Brain pericyte (primary cell): ENCODE results near the gene SPCS1.
"Not testable (repeated sequence)": the region's sequence is repeated elsewhere in the genome, so short reads cannot be mapped to it uniquely, and the experiment has no call there.

Source experiments
- DNase-seq: peaks from one replicate; pipeline ENCODE4 v3.0.0-alpha.2; 2012; ENCODE audit warnings: low read depth, low spot score

SPCS1 gene

GRCh38 chr3:52705688-52706686 lies at the start of gene SPCS1, which contains the start of gene GLT8D1:
SPCS1 (plus strand) TSS chr3:52706106; CDS start chr3:52706247, 141 bp downstream.
GLT8D1 (minus strand) TSS chr3:52705791; CDS start chr3:52700460, 5,331 bp downstream.
- DNase-seq, result peak; percentile 58

GRCh38 chr3:52660046-52660445 lies 45.9 kb upstream of the SPCS1 start:
- no peak for DNase-seq

DNA sequence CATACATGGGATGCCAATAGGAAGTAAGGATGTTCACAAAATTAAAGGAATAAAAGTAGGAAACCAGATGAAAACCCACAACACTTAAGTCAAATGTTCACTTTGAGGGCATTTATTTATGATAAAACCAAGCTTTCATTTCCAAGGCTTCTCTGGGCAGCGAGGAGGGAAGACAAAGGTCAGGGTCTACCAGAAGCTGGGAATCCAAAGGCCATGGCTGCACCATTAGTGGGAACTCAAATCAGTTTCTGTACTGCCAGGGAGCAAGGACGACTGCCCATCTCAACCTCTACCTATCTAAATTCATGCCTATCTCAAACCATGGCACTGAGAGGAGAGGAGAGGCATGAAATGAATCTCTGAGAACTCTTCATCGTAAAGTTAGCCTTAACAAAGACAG lies 42.8 kb upstream of the SPCS1 start:
- no peak for DNase-seq

DNA sequence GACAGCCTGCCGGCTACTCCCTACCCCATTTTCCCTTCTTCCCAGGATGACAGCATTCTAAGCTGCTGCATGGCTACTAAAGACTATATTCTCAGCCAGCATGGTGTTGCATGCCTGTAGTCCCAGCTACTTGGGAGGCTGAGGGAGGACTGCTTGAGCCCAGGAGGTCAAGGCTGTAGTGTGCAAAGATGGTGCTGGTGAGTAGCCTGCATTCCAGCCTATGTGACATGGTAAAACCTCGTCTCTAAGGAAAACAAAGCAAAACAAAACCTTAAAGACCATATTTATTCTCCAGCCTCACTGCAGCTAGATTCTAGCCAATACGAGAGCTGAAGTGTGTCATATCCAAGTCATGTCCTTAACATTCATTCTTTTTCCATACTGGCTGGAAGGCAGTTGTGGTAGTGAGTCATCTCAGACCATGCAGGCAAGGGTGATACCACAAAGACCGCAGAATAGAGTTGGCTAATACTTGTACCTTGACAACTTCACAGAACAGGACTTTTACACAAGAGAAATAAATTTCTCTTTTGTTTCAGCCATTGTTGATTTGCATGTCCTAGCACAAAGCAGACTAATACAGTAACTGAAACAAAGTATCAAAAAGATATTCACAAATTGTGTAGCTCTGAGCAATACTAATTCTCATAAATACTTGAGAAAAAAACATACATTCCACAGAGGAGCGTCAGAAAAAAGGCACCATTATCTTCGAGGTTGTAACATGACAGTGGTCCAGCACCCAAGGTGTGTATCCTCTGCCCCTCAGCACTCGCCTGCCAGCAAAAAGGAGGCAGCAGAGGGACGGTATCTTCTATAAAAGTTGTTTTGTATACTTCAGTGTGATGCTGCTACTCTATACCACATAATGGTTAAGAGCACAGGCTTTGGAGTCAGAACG lies 35.0 kb upstream of the SPCS1 start:
- DNase-seq, result peak; percentile 97

- no peak for DNase-seq
Observed at GRCh38 chr3:52671676-52672075, 34.2 kb upstream of the SPCS1 start.

DNA sequence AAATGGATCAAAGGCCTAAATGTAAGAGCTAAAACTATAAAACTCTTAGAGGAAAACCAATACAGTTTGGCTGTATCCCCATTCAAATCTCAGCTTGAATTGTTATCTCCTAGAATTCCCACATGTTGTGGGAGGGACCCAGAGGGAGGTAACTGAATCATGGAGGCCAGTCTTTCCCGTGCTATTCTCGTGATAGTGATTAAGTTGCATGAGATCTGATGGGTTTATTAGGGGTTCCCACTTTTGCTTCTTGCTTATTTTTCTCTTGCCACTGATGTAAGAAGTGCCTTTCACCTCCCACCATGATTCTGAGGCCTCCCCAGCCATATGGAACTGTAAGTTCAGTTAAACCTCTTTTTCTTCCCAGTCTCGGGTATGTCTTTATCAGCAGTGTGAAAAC lies 29.7 kb upstream of the SPCS1 start:
- DNase-seq, result not testable (repeated sequence)

DNA sequence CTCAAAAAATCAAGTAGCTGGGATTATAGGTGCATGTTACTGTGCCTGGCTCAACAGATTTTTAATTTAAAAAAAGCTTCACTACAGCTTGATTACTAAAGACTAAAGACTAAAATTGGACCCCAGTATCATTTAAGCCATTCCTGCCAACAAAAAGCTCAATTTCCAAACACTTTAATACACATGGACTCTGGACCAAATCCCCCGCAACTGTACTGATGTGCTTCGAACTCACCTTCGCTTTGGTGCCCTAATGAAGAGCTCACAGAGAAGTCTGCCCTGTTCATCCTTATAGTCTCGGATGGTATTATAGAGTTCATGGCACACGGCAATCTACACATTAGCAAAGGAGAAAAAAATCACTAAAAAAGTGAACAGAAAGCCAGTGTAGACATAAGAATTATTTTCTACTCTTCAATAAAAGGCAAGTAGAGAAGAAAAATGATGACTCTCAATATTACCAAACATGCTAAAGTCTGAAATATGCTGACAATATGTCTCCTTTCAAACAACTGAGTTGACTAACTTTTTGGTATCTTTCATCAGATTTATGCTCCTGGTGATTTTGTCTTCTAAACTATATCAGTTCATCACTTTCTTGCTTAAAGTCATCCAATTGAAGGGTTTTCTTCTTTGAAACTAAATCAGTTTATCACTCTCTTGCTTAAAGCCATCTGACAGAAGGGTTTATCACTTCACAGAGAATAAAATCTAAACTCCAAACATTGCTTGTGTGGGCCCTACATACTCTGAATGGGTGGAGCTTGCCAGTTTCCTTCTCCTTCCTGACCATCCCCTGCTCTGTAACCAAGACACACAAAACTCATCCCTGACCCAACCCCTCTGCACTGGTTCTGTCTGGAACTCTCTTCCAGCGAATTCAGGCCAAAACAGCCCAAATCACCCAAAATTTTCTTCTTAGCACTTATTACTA lies 27.4 kb upstream of the SPCS1 start:
- DNase-seq, result no peak

DNA sequence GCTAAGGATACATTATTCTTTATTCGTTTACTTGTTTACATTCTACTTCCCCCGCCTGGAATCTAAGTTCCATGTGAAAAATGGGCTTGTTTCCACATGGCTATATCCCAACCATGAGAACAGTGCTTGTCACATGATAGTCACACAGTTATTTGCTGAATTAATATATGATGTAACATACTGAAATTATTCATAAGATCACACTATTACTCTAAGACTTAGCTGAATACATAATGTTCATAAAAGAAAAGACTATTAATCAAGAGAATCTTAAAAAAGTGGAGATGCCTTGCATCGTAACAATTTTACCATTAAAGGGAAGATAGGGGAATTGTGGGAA lies 26.7 kb upstream of the SPCS1 start:
- DNase-seq, result no peak

- DNase-seq, result no peak
Observed at GRCh38 chr3:52679811-52680210, 26.1 kb upstream of the SPCS1 start.

DNA sequence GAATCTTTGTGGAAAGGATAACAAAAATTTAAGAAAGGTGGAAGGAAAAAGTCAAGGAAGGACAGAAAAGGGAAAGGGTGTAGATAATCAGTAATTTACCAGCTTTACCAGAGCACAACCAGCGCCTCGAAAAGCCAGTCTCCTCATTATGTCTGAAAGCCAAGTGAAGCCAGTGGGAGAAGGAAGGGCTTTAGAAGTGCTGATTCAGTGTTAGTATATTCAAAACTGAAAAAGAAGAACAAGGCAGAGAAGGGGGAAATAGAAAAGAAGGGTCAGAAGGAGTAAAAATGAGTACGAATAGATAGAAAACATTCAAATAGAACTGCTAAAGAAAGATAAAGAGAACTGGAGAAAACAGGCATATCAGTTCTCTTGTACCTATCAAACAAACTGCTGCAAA lies 24.3 kb upstream of the SPCS1 start:
- DNase-seq, result no peak

GRCh38 chr3:52682016-52682415 lies 23.9 kb upstream of the SPCS1 start:
- no peak for DNase-seq

- no peak for DNase-seq
Observed at GRCh38 chr3:52683611-52684010, 22.3 kb upstream of the SPCS1 start.

- no peak for DNase-seq
Observed at GRCh38 chr3:52684184-52684583, 21.7 kb upstream of the SPCS1 start.

DNA sequence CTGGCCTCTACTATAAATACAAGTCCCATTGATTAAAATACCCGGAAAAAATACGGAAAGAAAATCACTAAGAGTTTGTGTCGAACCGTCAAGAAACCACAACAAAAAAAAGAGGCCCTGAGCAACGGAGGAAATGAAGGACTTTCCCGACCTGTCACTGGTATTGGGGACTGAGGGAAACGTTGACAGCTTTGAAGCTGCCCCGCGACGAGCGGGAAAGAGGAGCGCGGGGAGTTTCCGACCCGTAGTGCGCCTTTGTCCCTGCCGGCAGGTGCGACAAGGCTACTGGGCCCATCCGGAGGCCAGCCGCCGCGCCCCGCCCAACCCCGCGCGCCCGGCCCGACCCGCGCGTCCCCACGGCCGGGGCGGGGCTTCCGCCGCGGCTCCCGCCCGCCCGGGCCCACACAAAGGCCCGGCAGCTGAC lies 20.6 kb upstream of the SPCS1 start:
- no peak for DNase-seq

- DNase-seq, result peak; percentile 91
Observed at GRCh38 chr3:52685709-52686691, 19.9 kb upstream of the SPCS1 start, which contains the start of the genes GNL3 and PBRM1. GNL3 (plus strand) TSS chr3:52686032; CDS start chr3:52686093, 61 bp downstream. PBRM1 (minus strand) TSS chr3:52685913.

GRCh38 chr3:52688266-52688665 lies 17.6 kb upstream of the SPCS1 start:
- DNase-seq, result no peak

DNA sequence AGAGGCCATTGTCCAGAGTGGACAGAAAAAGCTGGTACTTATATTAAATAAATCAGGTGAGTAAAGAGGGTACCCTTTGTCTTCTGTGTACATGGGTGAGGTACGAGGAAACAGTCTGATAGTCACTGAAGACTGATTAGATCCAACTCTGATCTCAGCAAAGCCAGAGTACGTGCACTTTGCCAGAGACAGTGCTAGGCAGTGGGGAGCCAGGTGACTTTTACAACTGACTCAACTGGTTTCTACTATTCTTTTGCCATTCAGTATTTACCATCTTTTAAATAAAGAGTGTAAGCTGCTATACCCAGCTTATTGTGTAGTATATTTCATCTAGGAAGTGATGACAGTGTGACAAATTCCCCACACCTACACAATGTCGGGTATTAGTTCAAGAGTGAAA lies 16.8 kb upstream of the SPCS1 start:
- DNase-seq, result no peak

GRCh38 chr3:52690560-52690959 lies 15.3 kb upstream of the SPCS1 start:
- DNase-seq, result no peak

GRCh38 chr3:52693071-52693470 lies 12.8 kb upstream of the SPCS1 start:
- DNase-seq, result no peak
